KMS-11 (cell line): ENCODE measurements around the gene C4orf50.

Experiments
- H2AFZ ChIP-seq: fragments of 200-600 bp; sonication (generic); 2 replicates; pipeline ENCODE4 v1.6.1; 2016; ENCODE audit warnings: antibody characterized with exemption, mixed run types, low read depth
- H3K27ac ChIP-seq: fragments of 200-600 bp; sonication (generic); 2 replicates; pipeline ENCODE4 v1.6.1; 2016; ENCODE audit warnings: mild to moderate bottlenecking, mixed run types
- H3K27me3 ChIP-seq: fragments of 200-600 bp; sonication (generic); 2 replicates; pipeline ENCODE4 v1.6.1; 2017; ENCODE audit warnings: mild to moderate bottlenecking, low read depth, mixed run types, moderate library complexity; ENCODE audit not compliant: insufficient read depth
- H3K36me3 ChIP-seq: fragments of 200-600 bp; sonication (generic); 2 replicates; pipeline ENCODE4 v1.6.1; 2017; ENCODE audit warnings: mild to moderate bottlenecking, mixed run types; ENCODE audit not compliant: insufficient read depth
- H3K4me1 ChIP-seq: fragments of 200-600 bp; sonication (generic); 2 replicates; pipeline ENCODE4 v1.6.1; 2016; ENCODE audit warnings: mild to moderate bottlenecking, low read depth, mixed run types; ENCODE audit not compliant: poor library complexity, severe bottlenecking
- H3K4me2 ChIP-seq: fragments of 200-600 bp; sonication (generic); 2 replicates; pipeline ENCODE4 v1.7.0; 2016; ENCODE audit warnings: mild to moderate bottlenecking, mixed run types
- H3K4me3 ChIP-seq: fragments of 200-600 bp; sonication (generic); IDR thresholded peaks from 2 replicates; pipeline ENCODE4 v1.6.1; 2017; ENCODE audit warnings: low read depth, low read length, mixed read lengths; ENCODE audit not compliant: insufficient read depth
- H3K79me2 ChIP-seq: fragments of 200-600 bp; sonication (generic); 2 replicates; pipeline ENCODE4 v1.6.1; 2016; ENCODE audit warnings: low read depth, mixed run types; ENCODE audit not compliant: insufficient read depth
- H3K9ac ChIP-seq: fragments of 200-600 bp; sonication (generic); 2 replicates; pipeline ENCODE4 v1.6.1; 2016; ENCODE audit warnings: mild to moderate bottlenecking, mixed run types
- H4K20me1 ChIP-seq: fragments of 200-600 bp; sonication (generic); 2 replicates; pipeline ENCODE4 v1.6.1; 2016; ENCODE audit warnings: mild to moderate bottlenecking, mixed run types; ENCODE audit not compliant: insufficient read depth
- TF ChIP-seq, protein P1 (sequence below): fragments of 200-600 bp; sonication (generic); conservative IDR thresholded peaks from 2 replicates; pipeline ENCODE4 v1.6.1; 2017; ENCODE audit warnings: low read depth, mild to moderate bottlenecking, antibody characterized with exemption, low read length, moderate library complexity, mixed read lengths

The C4orf50 gene

DNA sequence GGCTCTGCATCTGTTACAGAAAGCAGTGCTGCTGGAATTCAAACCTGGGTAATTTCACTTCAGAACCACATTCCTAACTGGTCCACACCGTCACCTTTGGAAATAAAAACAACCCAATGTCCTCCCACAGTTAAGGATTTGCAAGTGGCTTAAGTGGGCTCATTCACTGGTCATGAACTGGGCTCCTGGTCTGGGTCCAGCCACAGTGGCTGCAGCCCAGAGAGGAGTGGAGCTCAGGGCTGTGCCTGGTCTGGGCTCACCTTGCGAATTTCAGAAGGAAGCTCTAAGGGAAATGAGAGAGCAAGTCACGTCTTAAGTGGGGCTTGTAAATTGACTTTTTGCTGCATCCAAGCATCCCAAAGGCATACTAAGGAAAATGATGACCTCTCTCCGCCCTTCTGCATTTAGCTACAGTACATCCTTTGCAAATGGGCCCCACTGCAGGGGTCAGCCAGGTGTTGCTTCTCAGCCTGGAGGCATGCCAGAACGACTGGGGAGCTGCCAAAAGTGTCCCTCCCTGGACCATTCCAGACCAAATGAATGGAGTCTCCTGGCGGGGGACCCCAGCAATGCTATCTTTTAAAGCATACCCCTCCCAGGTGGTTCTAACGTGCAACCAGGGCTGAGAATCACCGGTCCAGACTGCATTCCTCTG is 99.8 kb downstream of the C4orf50 start:
- H3K79me2 ChIP-seq: no peaks in the 10 kb centered on the region
- no peak overlapping the region for H3K4me2 ChIP-seq

DNA sequence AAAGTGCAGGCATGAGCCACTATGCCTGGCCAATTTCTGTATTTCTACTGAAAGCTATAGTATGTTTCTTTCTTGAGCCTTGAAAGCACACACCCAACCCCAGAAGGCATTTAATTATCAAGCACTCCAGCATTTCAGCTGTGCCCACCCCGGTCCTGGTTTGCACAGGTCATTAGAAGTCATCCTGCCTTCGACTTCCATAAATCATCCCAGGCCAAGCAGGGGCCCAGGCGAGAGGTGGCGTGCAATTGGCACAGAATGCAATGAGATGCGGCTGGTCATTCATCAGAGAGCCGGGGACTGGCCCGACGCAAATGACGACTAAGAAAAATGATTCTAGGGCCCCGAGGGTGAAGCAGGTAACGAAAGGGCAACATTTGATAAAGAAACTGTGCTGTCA is 100.6 kb downstream of the C4orf50 start:
- H3K4me2 ChIP-seq: no peak overlapping the region
- no peak overlapping the region for H2AFZ ChIP-seq

More for the DNA sequence above, 99.8 kb downstream of the C4orf50 start:
- Histone ChIP-seq H3K4me1 (no peaks in the 10 kb centered on the region), H3K27ac (no peak overlapping the region), H3K9ac (no peak overlapping the region), H3K27me3 (no peaks in the 10 kb centered on the region), H3K4me3 (no peak overlapping the region), H4K20me1 (no peaks in the 10 kb centered on the region), H2AFZ (no peak overlapping the region), H3K36me3 (no peaks in the 10 kb centered on the region)
- TF ChIP-seq, protein P1, sequence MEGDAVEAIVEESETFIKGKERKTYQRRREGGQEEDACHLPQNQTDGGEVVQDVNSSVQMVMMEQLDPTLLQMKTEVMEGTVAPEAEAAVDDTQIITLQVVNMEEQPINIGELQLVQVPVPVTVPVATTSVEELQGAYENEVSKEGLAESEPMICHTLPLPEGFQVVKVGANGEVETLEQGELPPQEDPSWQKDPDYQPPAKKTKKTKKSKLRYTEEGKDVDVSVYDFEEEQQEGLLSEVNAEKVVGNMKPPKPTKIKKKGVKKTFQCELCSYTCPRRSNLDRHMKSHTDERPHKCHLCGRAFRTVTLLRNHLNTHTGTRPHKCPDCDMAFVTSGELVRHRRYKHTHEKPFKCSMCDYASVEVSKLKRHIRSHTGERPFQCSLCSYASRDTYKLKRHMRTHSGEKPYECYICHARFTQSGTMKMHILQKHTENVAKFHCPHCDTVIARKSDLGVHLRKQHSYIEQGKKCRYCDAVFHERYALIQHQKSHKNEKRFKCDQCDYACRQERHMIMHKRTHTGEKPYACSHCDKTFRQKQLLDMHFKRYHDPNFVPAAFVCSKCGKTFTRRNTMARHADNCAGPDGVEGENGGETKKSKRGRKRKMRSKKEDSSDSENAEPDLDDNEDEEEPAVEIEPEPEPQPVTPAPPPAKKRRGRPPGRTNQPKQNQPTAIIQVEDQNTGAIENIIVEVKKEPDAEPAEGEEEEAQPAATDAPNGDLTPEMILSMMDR: no peak

DNA sequence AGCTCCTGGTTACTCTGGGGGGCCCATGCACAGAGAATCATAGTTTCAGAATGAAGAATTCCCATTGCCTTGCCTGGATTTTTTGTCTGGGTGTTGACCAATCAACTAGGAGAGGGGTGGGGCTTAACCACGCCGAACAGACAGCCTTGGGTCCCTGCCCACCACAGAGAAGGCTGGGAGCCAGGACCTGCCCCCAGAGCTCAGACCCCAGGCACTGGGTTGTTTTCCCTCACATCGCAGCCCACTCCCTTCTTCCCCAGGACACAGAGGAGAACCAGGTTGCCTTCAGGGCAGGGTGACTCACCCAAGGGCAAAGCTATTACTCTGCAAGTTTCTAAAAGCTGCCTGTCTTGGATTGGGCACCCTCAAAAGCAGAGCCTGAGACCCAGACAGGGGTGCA is 102.0 kb downstream of the C4orf50 start:
- Histone ChIP-seq H3K4me2 (no peak overlapping the region), H3K36me3 (no peaks in the 10 kb centered on the region), H3K4me3 (no peak overlapping the region), H4K20me1 (no peaks in the 10 kb centered on the region), H3K27ac (no peak overlapping the region), H2AFZ (no peak overlapping the region), H3K27me3 (no peaks in the 10 kb centered on the region), H3K4me1 (no peaks in the 10 kb centered on the region), H3K9ac (no peak overlapping the region), H3K79me2 (no peaks in the 10 kb centered on the region)
- TF ChIP-seq, protein P1: no peak

More for the DNA sequence above, 100.6 kb downstream of the C4orf50 start:
- no peaks in the 10 kb centered on the region for H3K36me3 ChIP-seq
- no peaks in the 10 kb centered on the region for H3K79me2 ChIP-seq
- no peaks in the 10 kb centered on the region for H4K20me1 ChIP-seq
- no peaks in the 10 kb centered on the region for H3K4me1 ChIP-seq
- no peak overlapping the region for H3K4me3 ChIP-seq
- no peaks in the 10 kb centered on the region for H3K27me3 ChIP-seq
- H3K27ac ChIP-seq: no peak overlapping the region
- no peak overlapping the region for H3K9ac ChIP-seq
- TF ChIP-seq, protein P1: no peak

DNA sequence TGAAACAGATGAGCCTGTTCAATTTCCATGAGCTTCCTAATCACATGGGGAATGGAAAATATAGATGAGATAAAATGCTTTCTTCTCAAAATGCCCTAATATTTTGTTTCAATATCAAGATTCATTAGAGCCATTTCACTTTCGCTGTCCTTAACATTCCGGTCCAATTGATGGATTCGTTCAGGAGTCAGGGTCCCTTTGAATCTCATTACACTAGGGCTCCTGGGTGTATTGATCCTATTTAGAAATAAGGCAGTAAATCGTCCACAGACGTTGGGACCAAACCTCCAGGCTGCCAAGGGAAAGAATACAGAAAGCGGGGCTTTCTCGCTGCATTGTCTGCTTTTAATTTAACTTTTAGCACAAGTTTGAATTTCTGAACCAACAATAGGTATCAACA is 104.8 kb downstream of the C4orf50 start:
- no peaks in the 10 kb centered on the region for H3K36me3 ChIP-seq
- no peak overlapping the region for H3K9ac ChIP-seq
- H3K4me3 ChIP-seq: no peak overlapping the region
- no peaks in the 10 kb centered on the region for H3K27me3 ChIP-seq
- TF ChIP-seq, protein P1: no peak
- H3K4me1 ChIP-seq: no peaks in the 10 kb centered on the region
- no peaks in the 10 kb centered on the region for H4K20me1 ChIP-seq
- no peak overlapping the region for H2AFZ ChIP-seq
- no peak overlapping the region for H3K27ac ChIP-seq
- no peak overlapping the region for H3K4me2 ChIP-seq
- H3K79me2 ChIP-seq: no peaks in the 10 kb centered on the region
